ENCODE measurements around the gene FNDC8. TPM values are rescaled to one million over a fixed set of nuclear protein-coding genes. Genes with fewer than 3 reads are reported as not detected.

Gene FNDC8
- total and polyA plus RNA-seq, 2 of the 4 experiments (the other 2 are of a cell fraction), result not detected

- Histone ChIP-seq H3K18ac (ENCODE audit: low read depth, low read length) (no peak overlapping the region), H2AK9ac (replicated peaks; ENCODE audit: low read depth, low read length, poor library complexity) (no peak overlapping the region), H4K20me1 (ENCODE audit: insufficient read depth, low read length) (no peaks in the 10 kb centered on the region), H2AK5ac (ENCODE audit: low read depth, low read length) (no peak overlapping the region), H4K5ac (ENCODE audit: low read depth, low read length) (no peak overlapping the region), H3K4me2 (ENCODE audit: low read depth, low read length) (no peak overlapping the region), H2AFZ (replicated peaks; ENCODE audit: low read length, poor library complexity) (no peak overlapping the region), H2BK20ac (ENCODE audit: low read depth, low read length) (no peak overlapping the region), H2BK15ac (ENCODE audit: low read depth, low read length) (no peak overlapping the region), H3K9me3 (ENCODE audit: control insufficient read depth, insufficient read depth, low read length) (no peaks in the 10 kb centered on the region), H3K79me1 (ENCODE audit: low read depth in 1 of 2, low read length in 2 of 2) (peaks cover 5 to 6% of the 10 kb centered on the region in 2 experiments), H3K9me1 (ENCODE audit: insufficient read depth, low read length) (peaks cover 3% of the 10 kb centered on the region), H3K4me1 (ENCODE audit: control insufficient read depth, insufficient read depth, low read length) (peaks cover 4% of the 10 kb centered on the region; the same call in 1 of the 2 replicates), H3K56ac (ENCODE audit: extremely low read depth, insufficient read depth, low read length) (no peak overlapping the region), H4K91ac (ENCODE audit: insufficient read depth, low read depth, low read length) (no peak overlapping the region), H2BK5ac (ENCODE audit: low read depth, low read length, poor library complexity, severe bottlenecking) (no peak overlapping the region), H3K27ac (ENCODE audit: insufficient read depth, low read length) (no peak overlapping the region), H3K14ac (replicated peaks; ENCODE audit: low read depth, low read length) (no peak overlapping the region), H3K27me3 (ENCODE audit: control insufficient read depth, insufficient read depth, low read length) (no peaks in the 10 kb centered on the region), H3K23ac (ENCODE audit: low read depth, low read length) (no peak overlapping the region), H2BK120ac (ENCODE audit: low read depth, low read length) (no peak overlapping the region), H3K9ac (ENCODE audit: low read depth, low read length) (no peak overlapping the region), H3K36me3 (ENCODE audit: control insufficient read depth, insufficient read depth, low read length) (peaks cover 78% of the 10 kb centered on the region), H4K8ac (ENCODE audit: low read depth in 2 of 2, low read length in 2 of 2) (no peak overlapping the region), H3K4me3 (ENCODE audit: insufficient read depth, low read depth, low read length) (no peak overlapping the region), H3K4ac (ENCODE audit: low read depth, low read length) (no peak overlapping the region)
- POLR2A ChIA-PET (ENCODE audit: unreplicated experiment), result no interaction called here
- 100% methylated on average over 1 of the region's 6 CpGs; no CpG with 5 or more reads in 1 of the 2 experiments for WGBS, 2 experiments (ENCODE audit: extremely low coverage in 2 of 2, insufficient read length in 1 of 2)
- DNase-seq (no peak), ATAC-seq (ENCODE audit: low read depth) (no peak)
- CTCF ChIA-PET, result interaction anchor here (0.6 kb wide), 1 partner anchor 1348 kb away, joined by 3 read pairs; no protein-coding TSS in a partner anchor
- in situ Hi-C loops (cut with MboI; ENCODE audit: low sequenced_read_pairs), result no loop called here
- TF ChIP-seq RAD21 (IDR thresholded peaks at IDR 0.05; ENCODE audit: low read length), result no peak
- no peak for TF ChIP-seq RFX5 (IDR thresholded peaks at IDR 0.05; ENCODE audit: low read depth, low read length)
- TF ChIP-seq USF2 (IDR thresholded peaks at IDR 0.05; ENCODE audit: low read depth, low read length), result no peak
- no peak for TF ChIP-seq MAZ (IDR thresholded peaks at IDR 0.05; ENCODE audit: borderline replicate concordance, low read depth, low read length)
- no peak for TF ChIP-seq FOS (IDR thresholded peaks at IDR 0.05; ENCODE audit: low read depth, low read length)
- TF ChIP-seq, protein P1, sequence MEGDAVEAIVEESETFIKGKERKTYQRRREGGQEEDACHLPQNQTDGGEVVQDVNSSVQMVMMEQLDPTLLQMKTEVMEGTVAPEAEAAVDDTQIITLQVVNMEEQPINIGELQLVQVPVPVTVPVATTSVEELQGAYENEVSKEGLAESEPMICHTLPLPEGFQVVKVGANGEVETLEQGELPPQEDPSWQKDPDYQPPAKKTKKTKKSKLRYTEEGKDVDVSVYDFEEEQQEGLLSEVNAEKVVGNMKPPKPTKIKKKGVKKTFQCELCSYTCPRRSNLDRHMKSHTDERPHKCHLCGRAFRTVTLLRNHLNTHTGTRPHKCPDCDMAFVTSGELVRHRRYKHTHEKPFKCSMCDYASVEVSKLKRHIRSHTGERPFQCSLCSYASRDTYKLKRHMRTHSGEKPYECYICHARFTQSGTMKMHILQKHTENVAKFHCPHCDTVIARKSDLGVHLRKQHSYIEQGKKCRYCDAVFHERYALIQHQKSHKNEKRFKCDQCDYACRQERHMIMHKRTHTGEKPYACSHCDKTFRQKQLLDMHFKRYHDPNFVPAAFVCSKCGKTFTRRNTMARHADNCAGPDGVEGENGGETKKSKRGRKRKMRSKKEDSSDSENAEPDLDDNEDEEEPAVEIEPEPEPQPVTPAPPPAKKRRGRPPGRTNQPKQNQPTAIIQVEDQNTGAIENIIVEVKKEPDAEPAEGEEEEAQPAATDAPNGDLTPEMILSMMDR (conservative IDR thresholded peaks at IDR 0.05; ENCODE audit: low read depth, low read length), result no peak
- TF ChIP-seq SMC3 (IDR thresholded peaks at IDR 0.05; ENCODE audit: low read depth, low read length), result no peak
- no peak for TF ChIP-seq RCOR1 (IDR thresholded peaks at IDR 0.05; ENCODE audit: insufficient replicate concordance, low read length)
- intact Hi-C loops (cut with micrococcal nuclease), result no loop called here
- dilution Hi-C loops (cut with HindIII; ENCODE audit: low sequenced_read_pairs, unreplicated experiment), result no loop called here
- BruUV-seq (replicated peaks), result no TSS peak
Observed at GRCh38 chr17:35135322-35135721, 13.9 kb downstream of the FNDC8 start.
